ENCODE results near the gene EEF1AKMT1. TPM values are rescaled to one million over a fixed set of nuclear protein-coding genes. Genes with fewer than 3 reads are reported as not detected.

Gene EEF1AKMT1
- total RNA-seq, 1 experiment from 2014 or later: 10.6 TPM

DNA sequence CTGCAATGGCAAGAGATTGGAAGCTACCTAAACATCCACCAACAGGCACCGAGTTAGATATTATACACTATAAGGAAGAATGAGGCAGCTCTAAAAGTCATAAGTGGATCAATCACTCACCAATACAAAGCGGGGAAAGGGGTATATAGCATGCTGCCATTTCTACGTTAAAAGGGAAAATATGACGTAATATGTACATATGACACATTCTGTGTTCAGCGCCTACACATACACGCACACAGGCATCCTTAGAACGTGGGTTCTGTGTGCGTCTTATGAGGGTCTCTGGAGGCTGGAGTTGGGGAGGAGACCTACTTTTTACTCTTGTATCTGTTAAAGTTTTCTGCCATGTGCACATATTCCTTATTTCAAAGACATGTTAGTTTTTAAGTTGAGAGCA lies 64.4 kb downstream of the EEF1AKMT1 start:
- Histone ChIP-seq H3K4me1 (ENCODE audit: insufficient read depth, low read length) (peaks cover 3% of the 10 kb centered on the region; the same call in 1 of the 2 replicates), H3K27ac (ENCODE audit: low read length) (no peak overlapping the region), H4K20me1 (ENCODE audit: low read length) (no peaks in the 10 kb centered on the region), H3K9ac (ENCODE audit: low read length) (no peak overlapping the region), H3K9me2 (replicated peaks; ENCODE audit: low read length) (no peaks in the 10 kb centered on the region), H2AFZ (ENCODE audit: low read length) (no peak overlapping the region), H3K9me3 (ENCODE audit: low read length) (no peaks in the 10 kb centered on the region), H3F3A (ENCODE audit: low read length, unreplicated experiment) (no peaks in the 10 kb centered on the region), H3K36me3 (ENCODE audit: low read depth, low read length) (no peaks in the 10 kb centered on the region), H3K79me2 (ENCODE audit: low read length) (no peaks in the 10 kb centered on the region), H3K4me3 (ENCODE audit: low read length) (no peak overlapping the region), H3K4me2 (ENCODE audit: low read length) (no peak overlapping the region), H3K27me3 (ENCODE audit: low read length) (no peaks in the 10 kb centered on the region)
- ChIA-PET CTCF (interaction anchor here (0.6 kb wide), 1 partner anchor 512 kb away, joined by 10 read pairs; no protein-coding TSS in a partner anchor), POLR2A (ENCODE audit: unreplicated experiment) (no interaction called here)
- no peak for DNase-seq
- intact Hi-C loops (cut with micrococcal nuclease): no loop called here
- TF ChIP-seq EZH2phosphoT487 (IDR thresholded peaks at IDR 0.05; ENCODE audit: borderline replicate concordance, low read length) (no peak), EZH2 (IDR thresholded peaks at IDR 0.05; ENCODE audit: low read length, unreplicated experiment) (no peak), CTCF (conservative IDR thresholded peaks at IDR 0.05; ENCODE audit: low read depth, low read length) (no peak)
- no peak; the same call in 1 of the 2 replicates for ATAC-seq
- BruUV-seq (replicated peaks): no TSS peak

DNA sequence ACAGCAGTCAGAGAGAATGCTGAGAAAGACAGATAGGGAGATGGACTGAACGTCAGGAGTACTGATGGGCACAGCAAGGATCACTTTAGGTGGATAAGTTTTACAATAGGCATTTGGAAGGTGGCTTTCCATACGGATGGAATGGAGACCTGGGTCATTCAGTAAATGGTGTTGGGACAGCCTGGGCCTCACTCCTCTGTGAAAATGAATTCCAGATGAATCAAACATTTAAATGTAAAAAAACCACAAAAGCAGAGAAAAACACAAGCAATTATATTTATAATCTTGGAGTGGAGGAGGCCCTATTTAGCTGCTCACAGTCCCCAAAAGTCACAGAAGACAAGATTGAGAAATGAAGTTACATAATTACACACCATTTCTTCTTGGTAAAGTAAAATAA lies 65.5 kb downstream of the EEF1AKMT1 start:
- no peaks in the 10 kb centered on the region for H3K36me3 ChIP-seq (ENCODE audit: low read depth, low read length)
- peaks cover 3% of the 10 kb centered on the region; the same call in 1 of the 2 replicates for H3K4me1 ChIP-seq (ENCODE audit: insufficient read depth, low read length)
- intact Hi-C loops (cut with micrococcal nuclease): no loop called here
- no peak overlapping the region for H3K4me2 ChIP-seq (ENCODE audit: low read length)
- H3F3A ChIP-seq (ENCODE audit: low read length, unreplicated experiment): no peaks in the 10 kb centered on the region
- H3K27ac ChIP-seq (ENCODE audit: low read length): no peak overlapping the region
- ATAC-seq: no peak
- no peak overlapping the region for H3K4me3 ChIP-seq (ENCODE audit: low read length)
- no peaks in the 10 kb centered on the region for H3K9me3 ChIP-seq (ENCODE audit: low read length)
- no peaks in the 10 kb centered on the region for H3K9me2 ChIP-seq (replicated peaks; ENCODE audit: low read length)
- no peak overlapping the region for H2AFZ ChIP-seq (ENCODE audit: low read length)
- no peaks in the 10 kb centered on the region for H4K20me1 ChIP-seq (ENCODE audit: low read length)
- ChIA-PET CTCF (no interaction called here), POLR2A (ENCODE audit: unreplicated experiment) (no interaction called here)
- no TSS peak for BruUV-seq (replicated peaks)
- H3K27me3 ChIP-seq (ENCODE audit: low read length): no peaks in the 10 kb centered on the region
- H3K9ac ChIP-seq (ENCODE audit: low read length): no peak overlapping the region
- peaks cover 1% of the 10 kb centered on the region for H3K79me2 ChIP-seq (ENCODE audit: low read length)
- no peak for DNase-seq
- no peak for TF ChIP-seq EZH2 (IDR thresholded peaks at IDR 0.05; ENCODE audit: low read length, unreplicated experiment)
- no peak for TF ChIP-seq CTCF (conservative IDR thresholded peaks at IDR 0.05; ENCODE audit: low read depth, low read length)
- no peak for TF ChIP-seq EZH2phosphoT487 (IDR thresholded peaks at IDR 0.05; ENCODE audit: borderline replicate concordance, low read length)

GRCh38 chr13:20706661-20707060 lies 67.1 kb downstream of the EEF1AKMT1 start:
- TF ChIP-seq EZH2 (IDR thresholded peaks at IDR 0.05; ENCODE audit: low read length, unreplicated experiment) (no peak), EZH2phosphoT487 (IDR thresholded peaks at IDR 0.05; ENCODE audit: borderline replicate concordance, low read length) (no peak), CTCF (conservative IDR thresholded peaks at IDR 0.05; ENCODE audit: low read depth, low read length) (no peak)
- H3F3A ChIP-seq (ENCODE audit: low read length, unreplicated experiment): no peaks in the 10 kb centered on the region
- ATAC-seq (no peak), DNase-seq (no peak)
- no peak overlapping the region for H3K4me3 ChIP-seq (ENCODE audit: low read length)
- H3K9me3 ChIP-seq (ENCODE audit: low read length): no peaks in the 10 kb centered on the region
- no peaks in the 10 kb centered on the region for H3K27me3 ChIP-seq (ENCODE audit: low read length)
- H2AFZ ChIP-seq (ENCODE audit: low read length): no peak overlapping the region
- intact Hi-C loops (cut with micrococcal nuclease): no loop called here
- POLR2A ChIA-PET (ENCODE audit: unreplicated experiment): no interaction called here
- H3K36me3 ChIP-seq (ENCODE audit: low read depth, low read length): no peaks in the 10 kb centered on the region
- no peaks in the 10 kb centered on the region for H4K20me1 ChIP-seq (ENCODE audit: low read length)
- peaks cover 14% of the 10 kb centered on the region for H3K4me1 ChIP-seq (ENCODE audit: insufficient read depth, low read length)
- CTCF ChIA-PET: no interaction called here
- no TSS peak for BruUV-seq (replicated peaks)
- H3K27ac ChIP-seq (ENCODE audit: low read length): no peak overlapping the region
- H3K9me2 ChIP-seq (replicated peaks; ENCODE audit: low read length): no peaks in the 10 kb centered on the region
- H3K4me2 ChIP-seq (ENCODE audit: low read length): no peak overlapping the region
- no peak overlapping the region for H3K9ac ChIP-seq (ENCODE audit: low read length)
- H3K79me2 ChIP-seq (ENCODE audit: low read length): peaks cover 6% of the 10 kb centered on the region

Measured in PC-3 (cell line).